ENCODE results near the gene TNNT2. TPM values are rescaled to one million over a fixed set of nuclear protein-coding genes. Genes with fewer than 3 reads are reported as not detected.
A peak's percentile ranks its signal among the peaks of the same experiment; 100 is the strongest.

Gene TNNT2
- total RNA-seq, 2 experiments from 2014 or later, result not detected

GRCh38 chr1:201350884-201351283, 26.6 kb downstream of the TNNT2 start:
- Mint-ChIP-seq H3K9me3 (ENCODE audit: insufficient read depth) (no peaks in the 10 kb centered on the region), H3K27me3 (ENCODE audit: low read depth) (peaks cover 14% of the 10 kb centered on the region), H3K36me3 (ENCODE audit: low read depth) (no peaks in the 10 kb centered on the region), H3K4me1 (ENCODE audit: low read depth) (no peaks in the 10 kb centered on the region), H3K27ac (no peak overlapping the region), H3K4me3 (no peak overlapping the region)
- DNase-seq (no peak), ATAC-seq (no peak)
- POLR2A ChIA-PET, result no interaction called here
- CTCF ChIA-PET, result no interaction called here

GRCh38 chr1:201350361-201350725, 27.1 kb downstream of the TNNT2 start:
- ChIA-PET POLR2A (no interaction called here), CTCF (no interaction called here)
- DNase-seq (no peak), ATAC-seq (no peak)
- Mint-ChIP-seq H3K36me3 (ENCODE audit: low read depth) (no peaks in the 10 kb centered on the region), H3K27ac (no peak overlapping the region), H3K27me3 (ENCODE audit: low read depth) (peaks cover 14% of the 10 kb centered on the region), H3K4me1 (ENCODE audit: low read depth) (no peaks in the 10 kb centered on the region), H3K9me3 (ENCODE audit: insufficient read depth) (no peaks in the 10 kb centered on the region), H3K4me3 (no peak overlapping the region)

- ATAC-seq, result no peak
- DNase-seq, result no peak
- Mint-ChIP-seq H3K4me3 (no peak overlapping the region), H3K9me3 (ENCODE audit: insufficient read depth) (no peaks in the 10 kb centered on the region), H3K27me3 (ENCODE audit: low read depth) (peaks cover 14% of the 10 kb centered on the region), H3K27ac (no peak overlapping the region), H3K4me1 (ENCODE audit: low read depth) (no peaks in the 10 kb centered on the region), H3K36me3 (ENCODE audit: low read depth) (no peaks in the 10 kb centered on the region)
- CTCF ChIA-PET, result interaction anchor here (1.1 to 1.4 kb wide), 3 partner anchors 50 to 101 kb away, joined by 3 read pairs; no protein-coding TSS in a partner anchor
- POLR2A ChIA-PET, result no interaction called here
These were observed 28.4 kb downstream of the TNNT2 start for GRCh38 chr1:201349092-201349491.

- ChIA-PET POLR2A (no interaction called here), CTCF (interaction anchor here (0.7 to 2.5 kb wide), 9 partner anchors 14 to 125 kb away, joined by 3 to 6 read pairs (median 3); no protein-coding TSS in a partner anchor)
- Mint-ChIP-seq H3K4me3 (no peak overlapping the region), H3K4me1 (ENCODE audit: low read depth) (no peaks in the 10 kb centered on the region), H3K9me3 (ENCODE audit: insufficient read depth) (no peaks in the 10 kb centered on the region), H3K27me3 (ENCODE audit: low read depth) (peaks cover 14% of the 10 kb centered on the region), H3K27ac (no peak overlapping the region), H3K36me3 (ENCODE audit: low read depth) (no peaks in the 10 kb centered on the region)
- ATAC-seq (peak; percentile 61), DNase-seq (peak; percentile 47)
These were observed 29.3 kb downstream of the TNNT2 start for GRCh38 chr1:201348211-201348566.

GRCh38 chr1:201347498-201348210, 29.8 kb downstream of the TNNT2 start:
- Mint-ChIP-seq H3K27ac (no peak overlapping the region), H3K4me3 (no peak overlapping the region), H3K4me1 (ENCODE audit: low read depth) (no peaks in the 10 kb centered on the region), H3K27me3 (ENCODE audit: low read depth) (peaks cover 14% of the 10 kb centered on the region), H3K36me3 (ENCODE audit: low read depth) (no peaks in the 10 kb centered on the region), H3K9me3 (ENCODE audit: insufficient read depth) (no peaks in the 10 kb centered on the region)
- CTCF ChIA-PET, result interaction anchor here (0.7 to 2.5 kb wide), 13 partner anchors 11 to 155 kb away, joined by 3 to 6 read pairs (median 3); no protein-coding TSS in a partner anchor
- ATAC-seq (no peak), DNase-seq (no peak)
- POLR2A ChIA-PET, result no interaction called here

- CTCF ChIA-PET, result interaction anchor here (1.0 to 2.5 kb wide), 6 partner anchors 10 to 154 kb away, joined by 3 to 6 read pairs (median 3); no protein-coding TSS in a partner anchor
- ATAC-seq, result no peak
- H3K27ac Mint-ChIP-seq, result no peak overlapping the region
These were observed 30.5 kb downstream of the TNNT2 start for GRCh38 chr1:201346987-201347386.

GRCh38 chr1:201346337-201346939, 31.0 kb downstream of the TNNT2 start:
- no peak for ATAC-seq

More at GRCh38 chr1:201346987-201347386, 30.5 kb downstream of the TNNT2 start:
- no peaks in the 10 kb centered on the region for H3K36me3 Mint-ChIP-seq (ENCODE audit: low read depth)
- H3K4me3 Mint-ChIP-seq, result no peak overlapping the region
- peaks cover 14% of the 10 kb centered on the region for H3K27me3 Mint-ChIP-seq (ENCODE audit: low read depth)
- POLR2A ChIA-PET, result no interaction called here
- no peaks in the 10 kb centered on the region for H3K4me1 Mint-ChIP-seq (ENCODE audit: low read depth)
- no peak for DNase-seq
- H3K9me3 Mint-ChIP-seq (ENCODE audit: insufficient read depth), result no peaks in the 10 kb centered on the region

GRCh38 chr1:201345081-201345355, 32.5 kb downstream of the TNNT2 start:
- no peaks in the 10 kb centered on the region for H3K9me3 Mint-ChIP-seq (ENCODE audit: insufficient read depth)
- ChIA-PET CTCF (interaction anchor here (1.1 to 1.2 kb wide), 2 partner anchors 36 to 91 kb away, joined by 3 to 5 read pairs; no protein-coding TSS in a partner anchor), POLR2A (no interaction called here)
- H3K4me3 Mint-ChIP-seq, result no peak overlapping the region
- peaks cover 20% of the 10 kb centered on the region for H3K27me3 Mint-ChIP-seq (ENCODE audit: low read depth)
- no peaks in the 10 kb centered on the region for H3K4me1 Mint-ChIP-seq (ENCODE audit: low read depth)
- DNase-seq (no peak), ATAC-seq (no peak)
- H3K36me3 Mint-ChIP-seq (ENCODE audit: low read depth), result no peaks in the 10 kb centered on the region
- H3K27ac Mint-ChIP-seq, result no peak overlapping the region

More at GRCh38 chr1:201346337-201346939, 31.0 kb downstream of the TNNT2 start:
- H3K9me3 Mint-ChIP-seq (ENCODE audit: insufficient read depth), result no peaks in the 10 kb centered on the region
- peaks cover 14% of the 10 kb centered on the region for H3K27me3 Mint-ChIP-seq (ENCODE audit: low read depth)
- no peaks in the 10 kb centered on the region for H3K4me1 Mint-ChIP-seq (ENCODE audit: low read depth)
- no peaks in the 10 kb centered on the region for H3K36me3 Mint-ChIP-seq (ENCODE audit: low read depth)
- H3K27ac Mint-ChIP-seq, result no peak overlapping the region
- H3K4me3 Mint-ChIP-seq, result no peak overlapping the region
- peak; percentile 29 for DNase-seq
- POLR2A ChIA-PET, result no interaction called here
- CTCF ChIA-PET, result interaction anchor here (0.8 to 2.5 kb wide), 8 partner anchors 10 to 231 kb away, joined by 3 to 6 read pairs (median 3); no protein-coding TSS in a partner anchor

GRCh38 chr1:201344206-201345080, 33.0 kb downstream of the TNNT2 start:
- no peaks in the 10 kb centered on the region for H3K36me3 Mint-ChIP-seq (ENCODE audit: low read depth)
- CTCF ChIA-PET, result no interaction called here

GRCh38 chr1:201341377-201341776, 36.1 kb downstream of the TNNT2 start:
- ChIA-PET CTCF (no interaction called here), POLR2A (no interaction called here)
- ATAC-seq (no peak), DNase-seq (no peak)
- Mint-ChIP-seq H3K9me3 (ENCODE audit: insufficient read depth) (no peaks in the 10 kb centered on the region), H3K27me3 (ENCODE audit: low read depth) (peaks cover 17% of the 10 kb centered on the region), H3K36me3 (ENCODE audit: low read depth) (no peaks in the 10 kb centered on the region), H3K4me1 (ENCODE audit: low read depth) (no peaks in the 10 kb centered on the region), H3K27ac (no peak overlapping the region), H3K4me3 (no peak overlapping the region)

More at GRCh38 chr1:201344206-201345080, 33.0 kb downstream of the TNNT2 start:
- POLR2A ChIA-PET, result no interaction called here
- H3K4me1 Mint-ChIP-seq (ENCODE audit: low read depth), result no peaks in the 10 kb centered on the region
- DNase-seq (no peak), ATAC-seq (no peak)
- H3K9me3 Mint-ChIP-seq (ENCODE audit: insufficient read depth), result no peaks in the 10 kb centered on the region
- H3K27me3 Mint-ChIP-seq (ENCODE audit: low read depth), result peaks cover 22% of the 10 kb centered on the region
- H3K27ac Mint-ChIP-seq, result no peak overlapping the region
- no peak overlapping the region for H3K4me3 Mint-ChIP-seq

GRCh38 chr1:201336711-201337450, 40.6 kb downstream of the TNNT2 start:
- ATAC-seq (no peak), DNase-seq (no peak)
- H3K27ac Mint-ChIP-seq, result no peak overlapping the region
- H3K27me3 Mint-ChIP-seq (ENCODE audit: low read depth), result peaks cover 17% of the 10 kb centered on the region
- no peaks in the 10 kb centered on the region for H3K4me1 Mint-ChIP-seq (ENCODE audit: low read depth)
- no peak overlapping the region for H3K4me3 Mint-ChIP-seq
- ChIA-PET POLR2A (no interaction called here), CTCF (interaction anchor here (1.8 kb wide), 1 partner anchor 10 kb away, joined by 5 read pairs; no protein-coding TSS in a partner anchor)
- no peaks in the 10 kb centered on the region for H3K36me3 Mint-ChIP-seq (ENCODE audit: low read depth)
- H3K9me3 Mint-ChIP-seq (ENCODE audit: insufficient read depth), result no peaks in the 10 kb centered on the region

Measured in activated CD8-positive, alpha-beta T cell treated with anti-CD3 and anti-CD28 coated beads, Interleukin-2, amount 10 ng/mL, durations not matched to agents 7 days and 5 days (primary cell).